Measurements from ENCODE around the gene SYT5. TPM values are rescaled to one million over a fixed set of nuclear protein-coding genes. Genes with fewer than 3 reads are reported as not detected.

Gene SYT5
- total RNA-seq, 6 experiments from 2014 or later = 0.06 to 1.7 TPM; not detected in 4

DNA sequence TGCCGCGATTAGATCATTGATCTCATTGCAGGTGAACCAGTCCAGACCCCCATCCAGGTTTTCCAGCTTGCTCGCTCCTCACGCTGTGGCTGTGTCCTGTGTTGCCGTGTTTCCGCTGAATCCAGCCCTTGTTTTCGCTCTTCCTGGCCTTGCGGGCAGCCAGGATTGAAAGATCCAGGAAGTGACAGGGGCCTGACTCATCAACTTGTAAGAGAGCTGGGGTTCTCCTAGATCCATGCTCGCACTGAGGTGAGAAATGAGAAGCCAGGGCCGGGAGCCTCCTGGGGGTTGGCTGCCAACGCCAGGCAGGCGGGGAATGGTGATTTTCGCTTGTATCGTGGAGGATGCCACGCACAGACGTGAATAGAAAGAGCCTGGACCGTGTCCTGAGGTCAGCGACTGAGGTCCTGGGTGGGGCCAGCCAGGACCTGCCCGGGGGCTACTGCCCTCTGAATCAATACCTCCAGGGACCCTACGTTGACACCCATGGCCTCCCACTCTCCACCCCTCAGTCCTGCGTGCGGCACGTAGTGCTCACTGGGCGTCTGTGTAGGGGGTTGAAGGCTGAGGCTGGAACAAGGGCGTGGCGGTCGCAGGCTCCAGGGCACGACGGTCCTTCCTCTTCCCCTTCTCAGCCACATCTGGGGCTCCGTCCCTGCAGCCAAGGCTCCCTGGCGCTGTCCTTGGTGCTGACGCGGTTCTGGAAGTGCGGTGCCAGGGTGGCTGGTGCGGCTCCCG lies 36.5 kb upstream of the SYT5 start:
- H3K36me3 ChIP-seq = no peaks in the 10 kb centered on the region
- peak; percentile 79 to 81 (median 80) for DNase-seq
- H3K4me1 ChIP-seq = peaks cover 0 to 11% (median 0%) of the 10 kb centered on the region in 4 donors
- WGBS (ENCODE audit: insufficient coverage, low coverage, low lambda C conversion rate, missing lambda C conversion rate) = 7% methylated on average over 18 of the region's 36 CpGs
- ATAC-seq = peak; percentile 90 to 94 (median 92)
- peak overlapping the region; percentile 44 to 67 (median 49) for H3K4me3 ChIP-seq
- H3K27me3 ChIP-seq = no peaks in the 10 kb centered on the region
- peak overlapping the region in 2 of 3 donors; percentile 52 to 59 for H3K27ac ChIP-seq
- H3K9me3 ChIP-seq = no peaks in the 10 kb centered on the region
- intact Hi-C loops (cut with DNase I) = no loop called here
- TF ChIP-seq CTCF (IDR thresholded peaks at IDR 0.05) = peak in 1 of 4 donors; percentile 12
- peak; percentile 76 for TF ChIP-seq POLR2A (IDR thresholded peaks at IDR 0.05)

- Histone ChIP-seq H3K27ac (no peak overlapping the region), H3K9me3 (no peaks in the 10 kb centered on the region), H3K4me3 (no peak overlapping the region), H3K4me1 (peaks cover 0 to 11% (median 0%) of the 10 kb centered on the region in 4 donors), H3K36me3 (no peaks in the 10 kb centered on the region), H3K27me3 (no peaks in the 10 kb centered on the region)
- ATAC-seq = no peak
- DNase-seq = no peak
- intact Hi-C loops (cut with DNase I) = no loop called here
- TF ChIP-seq POLR2A (IDR thresholded peaks at IDR 0.05) (no peak), CTCF (IDR thresholded peaks at IDR 0.05) (no peak)
- WGBS (ENCODE audit: insufficient coverage, low coverage, low lambda C conversion rate, missing lambda C conversion rate) = 56% methylated on average over 4 of the region's 7 CpGs
Observed at GRCh38 chr19:55213547-55213946, 33.5 kb upstream of the SYT5 start.

- H3K4me3 ChIP-seq = no peak overlapping the region
- no peaks in the 10 kb centered on the region for H3K9me3 ChIP-seq
- intact Hi-C loops (cut with DNase I) = no loop called here
- WGBS (ENCODE audit: insufficient coverage, low coverage, low lambda C conversion rate, missing lambda C conversion rate) = 94% methylated on average over 3 of the region's 3 CpGs
- H3K27me3 ChIP-seq = no peaks in the 10 kb centered on the region
- ATAC-seq (peak in 2 of 4 donors; percentile 27 to 50), DNase-seq (peak in 1 of 3 donors; percentile 44)
- peak; percentile 22 to 43 (median 40) for TF ChIP-seq CTCF (IDR thresholded peaks at IDR 0.05)
- TF ChIP-seq POLR2A (IDR thresholded peaks at IDR 0.05) = no peak
- H3K27ac ChIP-seq = no peak overlapping the region
- peaks cover 0 to 9% (median 0%) of the 10 kb centered on the region in 4 donors for H3K4me1 ChIP-seq
- H3K36me3 ChIP-seq = no peaks in the 10 kb centered on the region
Observed at GRCh38 chr19:55212447-55212846, 32.4 kb upstream of the SYT5 start.

GRCh38 chr19:55209693-55210472 lies 29.8 kb upstream of the SYT5 start:
- 64% methylated on average over 11 of the region's 17 CpGs for WGBS (ENCODE audit: insufficient coverage, low coverage, low lambda C conversion rate, missing lambda C conversion rate)
- Histone ChIP-seq H3K27ac (peak overlapping the region in 1 of 3 donors; percentile 67), H3K27me3 (no peaks in the 10 kb centered on the region), H3K4me3 (no peak overlapping the region), H3K36me3 (no peaks in the 10 kb centered on the region), H3K9me3 (no peaks in the 10 kb centered on the region), H3K4me1 (peaks cover 0 to 7% (median 0%) of the 10 kb centered on the region in 4 donors)
- no peak for TF ChIP-seq POLR2A (IDR thresholded peaks at IDR 0.05)
- DNase-seq = no peak
- ATAC-seq = peak in 1 of 4 donors; percentile 63
- intact Hi-C loops (cut with DNase I) = no loop called here
